CD14-positive monocyte (primary cell): ENCODE measurements around the gene TMEM151A. TPM values are rescaled to one million over a fixed set of nuclear protein-coding genes. Genes with fewer than 3 reads are reported as not detected.
"Not testable (repeated sequence)": the region's sequence is repeated elsewhere in the genome, so short reads cannot be mapped to it uniquely, and the experiment has no call there.

Source experiments
- DNase-seq, 3 donors: peaks; one replicate each; pipeline ENCODE4 v3.0.0-alpha.2; 2011 to 2022
- H2AFZ ChIP-seq: 2 replicates; pipeline ENCODE4 v1.6.0; 2012; ENCODE audit warnings: mild to moderate bottlenecking, low read depth, low read length, inconsistent platforms; ENCODE audit not compliant: insufficient read depth, poor library complexity, severe bottlenecking
- H3K27ac ChIP-seq, 2 donors: 1 replicate in 1 of 2; 2 replicates in 1 of 2; pipeline ENCODE4 v1.5.1; 2012 to 2013; ENCODE audit warnings: low read length in 2 of 2, control low read depth in 1 of 2, inconsistent platforms in 1 of 2, low read depth in 1 of 2, mild to moderate bottlenecking in 1 of 2
- H3K27me3 ChIP-seq, 2 donors: one replicate each; pipeline versions ENCODE4 v1.6.0 to v1.6.1; 2011 to 2013; ENCODE audit warnings: low read length in 2 of 2; ENCODE audit not compliant: control insufficient read depth in 2 of 2, insufficient read depth in 2 of 2
- H3K36me3 ChIP-seq, 2 donors: replicated peaks in 1 of 2; 1 replicate in 1 of 2; 2 replicates in 1 of 2; pipeline versions ENCODE4 v1.5.1 to v1.6.1; 2012 to 2013; ENCODE audit warnings: low read length in 2 of 2, control low read depth in 1 of 2, inconsistent platforms in 1 of 2, mild to moderate bottlenecking in 1 of 2; ENCODE audit not compliant: insufficient read depth in 2 of 2, control insufficient read depth in 1 of 2
- H3K4me1 ChIP-seq, 2 donors: 1 replicate in 1 of 2; 2 replicates in 1 of 2; pipeline versions ENCODE4 v1.5.1 to v1.6.1; 2012 to 2013; ENCODE audit warnings: low read length in 2 of 2, control low read depth in 1 of 2, inconsistent platforms in 1 of 2, mild to moderate bottlenecking in 1 of 2, moderate library complexity in 1 of 2; ENCODE audit not compliant: insufficient read depth in 2 of 2, control insufficient read depth in 1 of 2
- H3K4me2 ChIP-seq: replicated peaks from 2 replicates; pipeline ENCODE3; 2012; ENCODE audit warnings: low read length, moderate library complexity, mild to moderate bottlenecking; ENCODE audit not compliant: poor library complexity, severe bottlenecking; ENCODE audit errors: extremely low read depth
- H3K4me3 ChIP-seq, 3 experiments: fragments of 200-600 bp in 1 of 3; sonication (generic) in 1 of 3; replicated peaks in 1 of 3; 1 replicate in 2 of 3; 2 replicates in 1 of 3; pipeline ENCODE4 v1.5.1; 2011 to 2013; ENCODE audit warnings: low read length in 3 of 3, mild to moderate bottlenecking in 3 of 3, control low read depth in 2 of 3, low read depth in 2 of 3, inconsistent platforms in 1 of 3, moderate library complexity in 1 of 3
- H3K79me2 ChIP-seq: 2 replicates; pipeline ENCODE4 v1.6.0; 2012; ENCODE audit warnings: mild to moderate bottlenecking, control low read depth, inconsistent platforms, low read length, moderate library complexity; ENCODE audit not compliant: insufficient read depth
- H3K9ac ChIP-seq: 2 replicates; pipeline ENCODE4 v1.6.0; 2017; ENCODE audit warnings: low read length, mild to moderate bottlenecking; ENCODE audit not compliant: insufficient read depth, poor library complexity, severe bottlenecking
- H3K9me3 ChIP-seq, 2 donors: replicated peaks in 1 of 2; 1 replicate in 1 of 2; 2 replicates in 1 of 2; pipeline versions ENCODE4 v1.5.1 to v1.6.1; 2012 to 2013; ENCODE audit warnings: low read length in 2 of 2, control low read depth in 1 of 2; ENCODE audit not compliant: control insufficient read depth in 1 of 2, insufficient read depth in 1 of 2
- H4K20me1 ChIP-seq: 2 replicates; pipeline ENCODE4 v1.6.0; 2012; ENCODE audit warnings: mild to moderate bottlenecking, low read length, control low read depth, moderate library complexity; ENCODE audit not compliant: insufficient read depth
- H3K27ac Mint-ChIP-seq, 7 donors: one replicate each; pipeline ENCODE4 v1.8.0; 2020; ENCODE audit warnings: mild to moderate bottlenecking in 7 of 7, mixed read lengths in 7 of 7, moderate library complexity in 6 of 7, inconsistent platforms in 2 of 7
- H3K27me3 Mint-ChIP-seq, 3 donors: one replicate each; pipeline ENCODE4 v1.8.0; 2021 to 2022; ENCODE audit warnings: low read depth in 3 of 3, mild to moderate bottlenecking in 3 of 3, mixed read lengths in 3 of 3, moderate library complexity in 3 of 3, inconsistent platforms in 1 of 3
- H3K36me3 Mint-ChIP-seq, 2 donors: one replicate each; pipeline ENCODE4 v1.8.0; 2020; ENCODE audit warnings: mixed read lengths in 2 of 2, inconsistent platforms in 1 of 2, mild to moderate bottlenecking in 1 of 2
- H3K4me1 Mint-ChIP-seq: one replicate; pipeline ENCODE4 v1.8.0; 2020; ENCODE audit warnings: mild to moderate bottlenecking, mixed read lengths
- H3K4me3 Mint-ChIP-seq, 2 donors: one replicate each; pipeline ENCODE4 v1.8.0; 2020; ENCODE audit warnings: mild to moderate bottlenecking in 2 of 2, mixed read lengths in 2 of 2, moderate library complexity in 1 of 2
- H3K9me3 Mint-ChIP-seq, 7 donors: one replicate each; pipeline ENCODE4 v1.8.0; 2020 to 2022; ENCODE audit warnings: mixed read lengths in 7 of 7, mild to moderate bottlenecking in 6 of 7, moderate library complexity in 6 of 7, inconsistent platforms in 2 of 7
- WGBS: methylation state at CpG from one replicate; pipeline ENCODE4 v1.1.5; 2013; ENCODE audit warnings: missing lambda C conversion rate; ENCODE audit not compliant: insufficient coverage; 5-methylcytosine and 5-hydroxymethylcytosine counted together
- intact Hi-C, 2 donors: fragments of 100-400 bp; cut with micrococcal nuclease; formaldehyde crosslinking; loops; one replicate each; pipeline versions ENCODE4 v1.15.0 to v1.15.1; 2023
- polyA plus RNA-seq, 3 donors: library from polyadenylated mRNA; depleted of rRNA in 1 of 3; unstranded in 2 of 3; stranded (reverse) in 1 of 3; fragments of 300-500 nt in 2 of 3; fragments of >200 nt in 1 of 3; fragmentation: Illumina TruSeq in 2 of 3; gene quantifications; 1 replicate in 2 of 3; 2 replicates in 1 of 3; pipeline ENCODE4 v1.2.3, GENCODE V29; 2012 to 2021
- TF ChIP-seq, protein P1 (sequence below): fragments of 200-600 bp; IDR thresholded peaks from one replicate; pipeline ENCODE4 v1.8.0; 2022; ENCODE audit warnings: antibody characterized with exemption, mild to moderate bottlenecking

TMEM151A gene
- polyA plus RNA-seq, 3 donors, result not detected

DNA sequence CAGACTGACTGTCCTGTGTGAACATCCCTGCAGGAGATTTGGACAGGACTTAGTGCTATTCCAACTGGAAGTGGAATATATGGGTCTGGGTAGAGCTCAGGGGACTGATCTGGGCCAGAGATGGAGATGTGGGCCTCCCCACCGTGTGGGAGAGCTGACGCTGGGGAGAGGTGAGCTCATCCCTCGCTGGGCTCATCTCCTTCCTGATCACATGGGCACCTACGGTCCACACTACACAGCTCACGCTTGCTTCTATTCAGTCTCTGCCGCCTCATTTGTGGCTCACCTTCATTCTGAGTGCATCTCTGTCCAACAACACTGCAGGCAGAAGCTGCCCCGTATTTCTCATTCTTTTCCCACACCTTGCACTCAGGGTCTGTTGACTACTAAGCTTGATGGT, 39.9 kb upstream of the TMEM151A start:
- H3K27ac ChIP-seq, result no peak overlapping the region
- H3K9me3 Mint-ChIP-seq, result peaks cover 0 to 10% (median 2%) of the 10 kb centered on the region in 7 donors
- H3K27me3 ChIP-seq, result peaks cover 14 to 23% of the 10 kb centered on the region in 2 donors
- WGBS, result no CpG with 5 or more reads among the region's 7 CpGs
- no peaks in the 10 kb centered on the region for H4K20me1 ChIP-seq
- H3K4me3 Mint-ChIP-seq, result no peak overlapping the region
- DNase-seq, result no peak
- no peaks in the 10 kb centered on the region for H3K79me2 ChIP-seq
- no peak overlapping the region for H3K4me2 ChIP-seq
- H3K9ac ChIP-seq, result no peak overlapping the region
- intact Hi-C loops, result no loop called here
- H2AFZ ChIP-seq, result no peak overlapping the region
- H3K4me3 ChIP-seq, result no peak overlapping the region
- H3K4me1 ChIP-seq, result peaks cover under 1 to 1% of the 10 kb centered on the region in 2 donors
- TF ChIP-seq, protein P1, sequence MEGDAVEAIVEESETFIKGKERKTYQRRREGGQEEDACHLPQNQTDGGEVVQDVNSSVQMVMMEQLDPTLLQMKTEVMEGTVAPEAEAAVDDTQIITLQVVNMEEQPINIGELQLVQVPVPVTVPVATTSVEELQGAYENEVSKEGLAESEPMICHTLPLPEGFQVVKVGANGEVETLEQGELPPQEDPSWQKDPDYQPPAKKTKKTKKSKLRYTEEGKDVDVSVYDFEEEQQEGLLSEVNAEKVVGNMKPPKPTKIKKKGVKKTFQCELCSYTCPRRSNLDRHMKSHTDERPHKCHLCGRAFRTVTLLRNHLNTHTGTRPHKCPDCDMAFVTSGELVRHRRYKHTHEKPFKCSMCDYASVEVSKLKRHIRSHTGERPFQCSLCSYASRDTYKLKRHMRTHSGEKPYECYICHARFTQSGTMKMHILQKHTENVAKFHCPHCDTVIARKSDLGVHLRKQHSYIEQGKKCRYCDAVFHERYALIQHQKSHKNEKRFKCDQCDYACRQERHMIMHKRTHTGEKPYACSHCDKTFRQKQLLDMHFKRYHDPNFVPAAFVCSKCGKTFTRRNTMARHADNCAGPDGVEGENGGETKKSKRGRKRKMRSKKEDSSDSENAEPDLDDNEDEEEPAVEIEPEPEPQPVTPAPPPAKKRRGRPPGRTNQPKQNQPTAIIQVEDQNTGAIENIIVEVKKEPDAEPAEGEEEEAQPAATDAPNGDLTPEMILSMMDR, result no peak
- peaks cover 0 to 2% of the 10 kb centered on the region in 2 donors for H3K9me3 ChIP-seq
- peaks cover 26 to 27% of the 10 kb centered on the region in 2 donors for H3K36me3 Mint-ChIP-seq
- peaks cover 22 to 32% (median 27%) of the 10 kb centered on the region in 3 donors for H3K27me3 Mint-ChIP-seq
- peaks cover 7 to 15% of the 10 kb centered on the region in 2 donors for H3K36me3 ChIP-seq
- H3K4me1 Mint-ChIP-seq, result peaks cover 3% of the 10 kb centered on the region
- no peak overlapping the region for H3K27ac Mint-ChIP-seq

DNA sequence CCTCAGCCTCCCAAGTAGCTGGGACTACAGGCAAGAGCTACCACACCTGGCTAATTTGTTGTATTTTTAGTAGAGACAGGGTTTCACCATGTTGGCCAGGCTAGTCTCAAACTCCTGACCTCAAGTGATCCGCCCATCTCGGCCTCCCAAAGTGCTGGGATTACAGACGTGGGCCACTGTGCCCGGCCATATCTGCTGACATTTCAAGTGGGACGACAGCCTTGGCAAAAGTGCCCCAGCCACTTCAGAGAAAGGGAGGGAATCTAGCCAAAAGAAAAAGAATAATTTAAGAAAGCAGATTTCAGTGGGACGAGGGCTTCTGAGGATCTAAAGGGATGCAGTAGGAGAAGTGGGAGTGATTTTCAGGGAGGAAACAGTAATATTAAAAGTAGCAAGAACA, 38.6 kb upstream of the TMEM151A start:
- H3K4me2 ChIP-seq, H3K9me3 ChIP-seq, H3K36me3 ChIP-seq, H3K9ac ChIP-seq, H3K4me3 ChIP-seq, H4K20me1 ChIP-seq, H3K27ac ChIP-seq, H3K4me3 Mint-ChIP-seq, DNase-seq, H2AFZ ChIP-seq, intact Hi-C loops, H3K4me1 Mint-ChIP-seq, H3K27ac Mint-ChIP-seq, H3K79me2 ChIP-seq: not testable (repeated sequence)
- Mint-ChIP-seq H3K27me3 (peaks cover 27 to 40% (median 39%) of the 10 kb centered on the region in 3 donors), H3K36me3 (peaks cover 15 to 17% of the 10 kb centered on the region in 2 donors), H3K9me3 (peaks cover 0 to 14% (median 3%) of the 10 kb centered on the region in 7 donors)
- WGBS, result 96% methylated on average over 3 of the region's 6 CpGs
- Histone ChIP-seq H3K4me1 (peaks cover 9 to 14% of the 10 kb centered on the region in 2 donors), H3K27me3 (peaks cover 20 to 31% of the 10 kb centered on the region in 2 donors)
